Measurements from ENCODE around the gene JAZF1.

DNA sequence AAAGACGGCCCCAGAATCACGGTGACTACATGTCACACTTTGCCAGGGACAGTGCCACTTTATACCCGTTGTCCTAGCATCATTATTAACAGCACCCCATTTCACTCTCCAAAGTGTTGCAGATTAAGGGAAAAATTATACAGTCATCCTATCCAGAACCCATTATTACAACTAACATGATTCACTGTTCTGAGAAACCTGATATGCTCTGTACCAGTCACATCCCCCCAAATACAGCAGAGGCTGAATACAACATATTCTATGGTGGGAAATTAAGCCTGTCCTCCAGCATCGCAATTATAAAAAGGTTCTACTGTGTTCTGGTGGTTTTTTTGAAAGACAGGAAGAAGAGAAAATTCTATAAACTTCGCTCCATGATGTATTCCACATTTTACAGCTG, 162.1 kb downstream of the JAZF1 start:
- TF ChIP-seq, protein P1, sequence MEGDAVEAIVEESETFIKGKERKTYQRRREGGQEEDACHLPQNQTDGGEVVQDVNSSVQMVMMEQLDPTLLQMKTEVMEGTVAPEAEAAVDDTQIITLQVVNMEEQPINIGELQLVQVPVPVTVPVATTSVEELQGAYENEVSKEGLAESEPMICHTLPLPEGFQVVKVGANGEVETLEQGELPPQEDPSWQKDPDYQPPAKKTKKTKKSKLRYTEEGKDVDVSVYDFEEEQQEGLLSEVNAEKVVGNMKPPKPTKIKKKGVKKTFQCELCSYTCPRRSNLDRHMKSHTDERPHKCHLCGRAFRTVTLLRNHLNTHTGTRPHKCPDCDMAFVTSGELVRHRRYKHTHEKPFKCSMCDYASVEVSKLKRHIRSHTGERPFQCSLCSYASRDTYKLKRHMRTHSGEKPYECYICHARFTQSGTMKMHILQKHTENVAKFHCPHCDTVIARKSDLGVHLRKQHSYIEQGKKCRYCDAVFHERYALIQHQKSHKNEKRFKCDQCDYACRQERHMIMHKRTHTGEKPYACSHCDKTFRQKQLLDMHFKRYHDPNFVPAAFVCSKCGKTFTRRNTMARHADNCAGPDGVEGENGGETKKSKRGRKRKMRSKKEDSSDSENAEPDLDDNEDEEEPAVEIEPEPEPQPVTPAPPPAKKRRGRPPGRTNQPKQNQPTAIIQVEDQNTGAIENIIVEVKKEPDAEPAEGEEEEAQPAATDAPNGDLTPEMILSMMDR (IDR thresholded peaks at IDR 0.05), result no peak
- TF ChIP-seq POLR2A (IDR thresholded peaks at IDR 0.05) (no peak), EP300 (IDR thresholded peaks at IDR 0.05) (no peak), POLR2AphosphoS5 (IDR thresholded peaks at IDR 0.05) (no peak)
